NCI-H748 (cell line): ENCODE results near the gene RAI1.
A peak's percentile ranks its signal among the peaks of the same experiment; 100 is the strongest.
"Not testable (repeated sequence)": the region's sequence is repeated elsewhere in the genome, so short reads cannot be mapped to it uniquely, and the experiment has no call there.

ENCODE experiments used
- DNase-seq: peaks from one replicate; lab custom pipeline; 2025; ENCODE audit not compliant: unreplicated experiment; lab: John Stamatoyannopoulos, UW

RAI1 gene

GRCh38 chr17:17681187-17681743 is at the start of gene RAI1:
TSS of gene RAI1 (plus strand) at chr17:17681458. CDS start at chr17:17792949, 111,491 bp downstream.
- peak; percentile 91 for DNase-seq

GRCh38 chr17:17632690-17633089 is 48.6 kb upstream of the RAI1 start:
- DNase-seq = not testable (repeated sequence)

GRCh38 chr17:17633310-17633709 is 47.9 kb upstream of the RAI1 start:
- no peak for DNase-seq

GRCh38 chr17:17635126-17635525 is 46.1 kb upstream of the RAI1 start:
- no peak for DNase-seq

GRCh38 chr17:17635537-17636271 is 45.6 kb upstream of the RAI1 start:
- DNase-seq = not testable (repeated sequence)

GRCh38 chr17:17636272-17636885 is 44.9 kb upstream of the RAI1 start:
- DNase-seq = no peak

GRCh38 chr17:17638467-17638866 is 42.8 kb upstream of the RAI1 start:
- DNase-seq = no peak

GRCh38 chr17:17639661-17640270 is 41.5 kb upstream of the RAI1 start:
- not testable (repeated sequence) for DNase-seq

GRCh38 chr17:17641621-17642409 is 39.4 kb upstream of the RAI1 start:
- peak; percentile 83 for DNase-seq

GRCh38 chr17:17645148-17645547 is 36.1 kb upstream of the RAI1 start:
- DNase-seq = not testable (repeated sequence)

- DNase-seq = no peak
These were observed 35.3 kb upstream of the RAI1 start for GRCh38 chr17:17645961-17646360.

- DNase-seq = no peak
These were observed 33.6 kb upstream of the RAI1 start for GRCh38 chr17:17647524-17648178.

GRCh38 chr17:17648762-17649161 is 32.5 kb upstream of the RAI1 start:
- no peak for DNase-seq

- no peak for DNase-seq
These were observed 30.3 kb upstream of the RAI1 start for GRCh38 chr17:17650959-17651358.

- no peak for DNase-seq
These were observed 27.9 kb upstream of the RAI1 start for GRCh38 chr17:17653343-17653742.

GRCh38 chr17:17659340-17659739 is 21.9 kb upstream of the RAI1 start:
- no peak for DNase-seq

GRCh38 chr17:17661134-17661533 is 20.1 kb upstream of the RAI1 start:
- peak; percentile 47 for DNase-seq

GRCh38 chr17:17661834-17662385 is 19.3 kb upstream of the RAI1 start:
- no peak for DNase-seq

GRCh38 chr17:17663160-17664063 is 17.8 kb upstream of the RAI1 start:
- DNase-seq = peak; percentile 92
